Activated naive CD4-positive, alpha-beta T cell (primary cell): ENCODE measurements around the gene NT5M.
A peak's percentile ranks its signal among the peaks of the same experiment; 100 is the strongest.
"Not testable (repeated sequence)": the region's sequence is repeated elsewhere in the genome, so short reads cannot be mapped to it uniquely, and the experiment has no call there.

Source experiments
- DNase-seq, 4 experiments: peaks; one replicate each; lab custom pipeline; 2025; lab: John Stamatoyannopoulos, UW

The NT5M gene

DNA sequence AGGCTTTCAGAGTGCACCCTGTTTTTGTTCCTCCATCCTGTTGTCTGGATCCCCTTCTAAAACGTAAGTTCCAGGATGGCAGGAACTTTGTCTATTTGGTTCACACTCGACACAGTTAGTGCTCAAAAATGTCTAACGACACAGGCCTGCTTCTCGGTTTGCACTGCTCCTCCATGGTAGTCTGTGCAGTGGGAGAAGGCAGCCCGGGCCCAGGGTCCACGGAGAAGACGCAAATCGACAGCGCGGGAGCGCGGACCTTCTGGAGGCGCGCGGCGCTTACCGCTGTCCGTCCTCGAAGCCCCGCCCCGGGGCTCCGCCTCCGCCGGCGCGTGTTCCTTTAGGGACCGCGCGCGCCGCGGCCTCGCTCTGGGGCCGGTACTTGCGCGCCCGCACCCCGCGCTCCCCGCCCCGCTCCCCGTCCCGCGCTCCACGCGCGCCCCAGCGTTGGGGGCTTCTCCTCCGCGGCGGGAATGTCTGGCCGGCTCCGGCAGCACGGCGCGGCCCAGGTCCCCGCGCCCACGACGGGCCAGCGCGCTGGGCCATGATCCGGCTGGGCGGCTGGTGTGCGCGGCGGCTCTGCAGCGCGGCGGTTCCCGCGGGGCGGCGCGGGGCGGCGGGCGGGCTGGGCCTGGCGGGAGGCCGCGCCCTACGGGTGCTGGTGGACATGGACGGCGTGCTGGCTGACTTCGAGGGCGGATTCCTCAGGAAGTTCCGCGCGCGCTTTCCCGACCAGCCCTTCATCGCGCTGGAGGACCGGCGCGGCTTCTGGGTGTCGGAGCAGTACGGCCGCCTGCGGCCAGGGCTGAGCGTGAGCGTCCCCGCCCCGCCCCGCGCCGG lies at the start of gene NT5M:
Gene NT5M (plus strand): TSS at position 364 of the 837 bp plus-strand sequence. CDS start 178 bp downstream, at position 542.
- peak in 3 of 4 experiments; percentile 23 to 52 (median 32) for DNase-seq

DNA sequence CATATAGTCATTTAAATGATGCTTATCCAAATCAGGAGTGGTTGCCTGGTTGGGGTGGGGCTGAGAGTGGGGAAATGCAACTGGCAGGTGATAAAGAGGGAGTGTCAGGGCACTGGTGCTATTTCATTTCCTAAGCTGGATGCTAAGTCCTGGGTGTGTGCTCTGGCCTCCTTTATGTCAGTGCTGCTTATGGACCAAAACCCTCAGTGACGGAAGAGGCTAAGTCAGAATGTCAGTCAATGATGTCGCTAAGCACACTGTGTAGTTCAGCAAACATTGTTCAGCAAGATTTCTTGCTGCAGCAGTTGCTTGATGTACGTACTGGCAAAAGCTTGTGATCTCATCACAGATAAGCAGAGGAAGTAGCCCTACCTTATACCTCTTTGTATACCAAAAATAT lies 49.8 kb upstream of the NT5M start:
- no peak for DNase-seq

DNA sequence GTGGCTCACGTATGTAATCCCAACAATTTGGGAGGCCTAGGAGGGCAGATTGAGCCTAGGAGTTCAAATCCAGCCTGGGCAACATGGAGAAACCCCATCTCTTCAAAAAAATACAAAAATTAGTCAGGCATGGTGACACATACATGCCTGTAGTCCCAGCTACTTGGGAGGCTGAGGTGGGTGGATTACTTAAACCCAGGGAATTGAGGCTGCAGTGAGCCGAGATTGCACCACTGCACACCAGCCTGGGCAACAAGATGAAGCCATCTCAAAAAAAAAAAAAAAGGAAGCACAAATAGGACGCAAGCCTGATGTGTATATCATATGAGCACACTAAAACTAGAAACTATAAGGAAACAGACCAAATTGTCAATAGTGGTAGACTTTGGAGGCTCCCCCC lies 49.1 kb upstream of the NT5M start:
- DNase-seq: no peak

DNA sequence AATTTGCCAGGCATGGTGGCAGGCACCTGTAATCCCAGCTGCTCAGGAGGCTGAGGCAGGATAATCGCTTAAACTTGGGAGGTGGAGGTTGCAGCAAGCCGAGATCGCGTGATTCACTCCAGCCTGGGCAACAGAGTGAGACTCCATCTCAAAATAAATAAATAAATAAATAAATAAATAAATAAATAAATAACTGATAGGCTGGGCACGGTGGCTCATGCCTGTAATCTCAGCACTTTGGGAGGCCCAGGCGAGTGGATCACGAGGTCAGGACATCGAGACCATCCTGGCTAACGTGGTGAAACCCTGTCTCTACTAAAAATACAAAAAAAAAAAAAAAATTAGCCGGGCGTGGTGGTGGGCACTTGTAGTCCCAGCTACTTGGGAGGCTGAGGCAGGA lies 47.5 kb upstream of the NT5M start:
- DNase-seq: not testable (repeated sequence)

DNA sequence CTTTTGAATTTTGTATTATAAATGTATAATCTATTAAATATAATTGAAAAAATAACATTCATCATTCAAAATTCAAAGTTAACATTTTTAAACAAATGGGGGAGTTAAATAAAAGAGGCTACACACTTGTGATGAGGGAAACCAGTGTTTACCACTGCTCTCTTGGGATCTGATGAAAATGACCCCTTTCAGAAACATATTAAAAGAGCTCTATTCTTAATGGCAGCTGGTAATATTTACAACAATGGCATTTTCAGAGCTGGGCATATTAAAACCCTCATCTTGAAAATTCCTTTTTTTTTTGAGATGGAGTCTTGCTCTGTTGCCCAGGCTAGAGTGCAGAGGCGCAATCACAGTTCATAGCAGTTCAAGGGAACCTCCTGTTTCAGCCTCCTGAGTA lies 46.9 kb upstream of the NT5M start:
- DNase-seq: no peak

DNA sequence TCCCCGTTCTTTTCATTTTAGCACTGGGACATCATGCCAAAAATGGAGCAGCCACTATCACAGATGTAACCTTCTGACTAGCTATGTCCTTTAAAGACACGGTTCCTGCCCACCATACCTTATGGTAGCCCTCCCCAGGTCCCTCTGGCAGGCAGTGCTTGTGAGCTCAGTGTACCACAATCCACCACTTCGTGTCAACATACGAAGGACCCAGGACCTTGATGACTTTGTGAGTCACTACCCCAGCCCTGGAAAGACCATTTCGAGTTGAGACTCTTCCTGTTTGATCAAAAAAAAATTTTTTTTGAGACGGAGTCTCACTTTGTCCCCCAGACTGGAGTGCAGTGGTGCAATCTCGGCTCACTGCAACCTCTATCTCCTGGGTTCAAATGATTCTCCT lies 45.2 kb upstream of the NT5M start:
- DNase-seq: no peak

DNA sequence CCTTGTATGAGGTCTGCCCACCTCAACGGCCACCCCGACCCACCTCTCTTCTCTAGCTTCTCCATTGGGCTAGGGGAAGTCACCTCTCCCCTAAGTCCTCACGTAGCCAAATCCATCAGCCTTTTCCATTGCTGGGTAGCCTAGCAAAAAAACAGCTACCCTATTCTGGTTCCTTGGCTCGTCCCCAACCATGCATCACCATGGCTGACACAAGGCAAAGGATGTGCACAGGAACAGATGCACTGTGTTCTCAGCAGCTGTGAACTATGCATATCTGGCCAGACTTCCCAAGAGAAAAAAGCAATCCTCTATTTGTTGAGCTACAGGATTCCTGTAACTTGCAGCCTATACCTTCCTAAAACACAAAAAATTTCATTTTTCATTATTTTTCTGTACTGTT lies 44.2 kb upstream of the NT5M start:
- no peak for DNase-seq

DNA sequence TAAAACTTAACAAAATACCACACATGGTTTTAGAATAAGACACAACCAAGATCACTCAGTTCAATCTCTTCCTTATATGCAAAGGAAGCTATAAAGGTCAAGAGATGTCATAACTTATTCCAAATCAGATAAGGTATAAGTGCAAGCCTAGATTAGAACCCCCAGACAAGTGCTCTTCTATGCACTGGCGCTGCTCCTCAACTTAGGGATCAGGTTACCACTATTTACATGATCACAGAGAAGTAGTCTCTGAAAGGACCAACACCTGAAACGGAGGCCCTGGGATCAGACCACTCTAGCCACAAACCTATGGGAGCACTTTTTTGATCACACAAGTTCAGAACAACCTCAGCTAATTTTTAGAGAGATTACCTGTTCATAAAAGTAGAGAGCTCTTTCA lies 38.7 kb upstream of the NT5M start:
- no peak for DNase-seq

DNA sequence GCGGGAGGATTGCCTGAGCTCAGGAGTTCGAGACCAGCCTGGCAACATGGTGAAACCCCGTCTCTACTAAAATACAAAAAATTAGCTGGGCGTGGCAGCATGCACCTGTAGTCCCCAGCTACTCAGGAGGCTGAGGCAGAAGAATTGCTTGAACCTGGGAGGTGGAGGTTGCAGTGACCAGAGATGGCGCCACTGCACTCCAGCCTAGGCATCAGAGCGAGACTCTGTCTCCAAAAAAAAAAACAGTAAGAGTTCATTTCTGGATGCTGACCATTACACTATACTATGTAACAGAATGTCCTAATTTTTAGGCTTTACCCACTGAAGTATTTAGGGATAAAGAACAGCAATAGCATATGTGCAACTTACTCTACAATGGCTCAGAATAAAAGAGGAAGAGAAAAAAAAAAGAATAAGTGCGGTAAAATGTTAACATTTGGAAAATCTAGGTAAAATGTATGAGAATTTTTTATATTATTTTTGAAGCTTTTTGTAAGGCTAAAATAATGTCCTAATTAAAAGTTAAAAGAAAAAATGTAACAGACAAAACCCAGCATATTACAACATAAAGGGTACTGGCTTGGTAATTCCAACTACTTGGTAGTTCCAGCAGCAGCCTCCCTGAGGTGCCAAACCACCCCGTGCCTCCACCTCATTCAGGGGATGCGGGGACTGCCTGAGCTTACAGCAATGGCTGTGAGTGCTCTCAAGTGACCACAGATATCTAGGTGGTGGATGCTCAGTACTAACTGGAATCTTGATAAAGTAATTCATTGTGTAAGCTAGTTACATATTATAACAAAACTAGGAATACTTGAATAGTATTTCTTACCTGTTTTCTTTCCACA lies 33.0 kb upstream of the NT5M start:
- DNase-seq: peak in 1 of 4 experiments; percentile 3

DNA sequence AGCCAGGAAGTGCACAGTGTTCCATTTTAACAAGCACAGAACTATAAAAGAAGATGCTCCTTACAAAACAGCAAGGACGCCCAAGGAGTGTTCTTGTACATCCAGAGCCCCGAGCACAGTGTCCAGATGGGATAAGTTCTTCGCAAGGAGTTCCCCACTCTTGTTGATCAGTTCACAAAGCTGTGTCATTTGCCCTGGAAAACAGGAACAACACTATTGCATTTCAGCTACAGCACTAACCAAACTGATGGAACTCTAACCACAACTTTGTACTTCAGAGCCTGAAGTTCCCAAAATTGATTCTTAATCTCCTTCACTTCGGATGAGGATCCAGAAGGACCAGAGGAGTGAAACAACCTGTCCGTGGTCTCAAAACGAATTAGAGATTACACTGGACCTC lies 27.2 kb upstream of the NT5M start:
- no peak for DNase-seq

DNA sequence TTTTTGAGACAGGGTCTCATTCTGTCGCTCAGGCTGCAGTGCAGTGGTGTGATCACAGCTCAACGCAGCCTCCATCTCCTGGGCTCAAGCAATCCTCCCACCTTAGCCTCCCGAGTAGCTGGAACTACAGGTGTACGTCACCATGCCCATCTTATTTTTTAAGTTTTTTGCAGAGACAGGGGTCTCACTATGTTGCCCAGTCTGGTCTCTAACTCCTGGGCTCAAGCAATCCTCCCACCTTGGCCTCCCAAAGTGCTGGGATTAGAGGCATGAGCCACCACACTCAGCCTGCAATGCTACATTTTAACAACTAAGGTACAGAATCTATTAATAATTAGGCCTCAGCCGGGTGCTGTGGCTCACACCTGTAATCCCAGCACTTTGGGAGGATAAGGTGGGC lies 25.7 kb upstream of the NT5M start:
- not testable (repeated sequence) for DNase-seq

DNA sequence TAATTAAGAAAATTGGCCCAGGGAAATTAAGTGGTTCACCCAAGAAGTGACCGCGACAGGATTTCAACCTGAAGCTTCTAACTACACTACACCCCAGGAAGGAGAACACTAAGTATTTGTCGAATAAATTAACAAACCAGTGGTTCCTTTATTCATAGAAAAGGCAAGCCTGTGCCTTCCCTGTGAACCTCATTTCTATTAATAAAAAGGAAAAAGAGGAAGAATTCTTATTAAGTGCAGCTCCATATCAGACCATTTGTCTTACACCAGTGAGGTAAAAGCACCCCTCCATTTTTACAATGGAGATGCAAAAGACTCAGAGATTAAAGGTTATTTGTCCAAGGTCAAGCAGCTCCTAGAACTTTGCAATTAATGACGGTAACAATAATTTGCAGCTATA lies 23.9 kb upstream of the NT5M start:
- DNase-seq: no peak

DNA sequence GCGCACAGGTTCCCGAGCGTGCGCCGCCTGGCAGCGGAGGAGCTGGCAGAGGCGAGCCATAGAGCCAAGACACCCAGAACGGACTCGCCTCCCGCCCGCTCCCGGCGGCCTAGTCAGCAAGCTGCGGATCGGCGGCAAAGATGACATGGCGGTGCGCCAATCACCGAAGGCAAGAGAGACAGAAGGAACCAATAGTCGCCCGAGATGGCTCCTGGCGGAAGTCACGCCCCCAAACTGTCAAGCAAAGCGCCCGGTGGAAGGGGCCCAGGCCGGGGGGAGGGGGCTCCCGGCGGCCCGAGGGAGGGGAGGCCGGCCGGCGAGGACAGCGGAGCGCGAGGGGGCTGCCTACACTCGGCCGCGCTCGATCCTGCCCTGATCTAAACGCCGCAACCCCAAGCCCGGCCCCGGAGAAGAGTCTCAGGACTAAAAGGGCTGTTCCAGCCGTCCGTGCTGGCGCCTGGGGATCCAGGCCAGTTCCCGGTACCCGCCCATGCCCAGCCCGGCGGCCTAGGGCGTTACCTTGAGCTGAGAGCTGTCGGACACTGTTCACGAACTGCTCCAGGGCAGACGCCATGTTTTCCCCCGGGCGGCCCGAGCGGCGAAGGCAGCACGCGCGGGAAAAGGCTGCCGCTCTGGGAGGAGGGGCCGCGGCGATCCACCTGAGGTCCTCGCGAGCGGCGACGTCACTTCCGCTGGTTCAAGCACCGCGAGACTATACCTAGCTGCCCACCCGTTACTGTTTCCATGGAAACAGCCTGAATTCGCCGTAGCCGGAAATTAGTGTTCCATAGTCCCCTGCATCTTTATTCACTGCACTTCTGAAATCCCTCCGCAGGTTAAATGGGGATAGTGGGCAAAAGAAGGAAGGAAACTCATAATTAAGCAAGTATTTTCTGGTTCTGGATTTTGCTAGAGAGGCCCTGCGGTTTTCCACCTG lies 22.3 kb upstream of the NT5M start, which contains the start of gene COPS3:
Gene COPS3 (minus strand): TSS at position 634 of the 937 bp plus-strand sequence. CDS start 60 bp downstream, at position 574.
- peak; percentile 86 to 93 (median 89) for DNase-seq

DNA sequence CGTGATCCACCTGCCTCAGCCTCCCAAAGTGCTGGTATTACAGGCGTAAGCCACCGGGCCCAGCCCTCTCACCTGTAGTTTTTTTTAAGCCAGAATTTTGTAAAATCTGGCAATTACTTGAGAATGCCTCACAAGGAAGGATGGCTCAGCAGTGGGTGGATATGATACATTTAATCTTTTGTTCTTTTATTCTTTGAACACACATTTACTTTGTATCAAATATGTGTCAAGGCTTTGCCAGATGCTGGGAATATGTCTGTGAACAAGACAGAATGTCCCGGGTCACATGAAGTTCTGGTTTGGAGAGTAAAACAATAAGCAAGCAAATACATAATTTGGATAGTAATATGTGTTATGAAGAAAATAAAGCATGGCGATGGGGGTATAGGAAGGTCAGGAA lies 17.2 kb upstream of the NT5M start:
- DNase-seq: no peak

DNA sequence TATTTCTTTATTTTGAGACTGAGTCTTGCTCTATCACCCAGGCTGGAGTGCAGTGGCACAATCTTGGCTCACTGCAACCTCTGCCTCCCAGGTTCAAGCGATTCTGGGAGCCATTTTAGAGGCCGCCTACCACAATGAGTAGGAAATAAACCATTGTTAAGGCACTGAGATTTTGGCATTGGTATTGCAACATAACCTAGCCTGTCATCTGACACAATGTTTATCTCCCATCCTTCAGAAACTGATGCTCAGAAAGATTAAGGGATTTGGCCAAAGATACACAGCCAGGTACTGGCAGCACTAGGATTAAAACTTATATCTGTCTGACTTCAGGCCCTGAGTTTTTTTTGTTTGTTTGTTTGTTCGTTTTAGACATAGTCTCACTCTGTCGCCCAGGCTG lies 14.1 kb upstream of the NT5M start:
- DNase-seq: no peak

DNA sequence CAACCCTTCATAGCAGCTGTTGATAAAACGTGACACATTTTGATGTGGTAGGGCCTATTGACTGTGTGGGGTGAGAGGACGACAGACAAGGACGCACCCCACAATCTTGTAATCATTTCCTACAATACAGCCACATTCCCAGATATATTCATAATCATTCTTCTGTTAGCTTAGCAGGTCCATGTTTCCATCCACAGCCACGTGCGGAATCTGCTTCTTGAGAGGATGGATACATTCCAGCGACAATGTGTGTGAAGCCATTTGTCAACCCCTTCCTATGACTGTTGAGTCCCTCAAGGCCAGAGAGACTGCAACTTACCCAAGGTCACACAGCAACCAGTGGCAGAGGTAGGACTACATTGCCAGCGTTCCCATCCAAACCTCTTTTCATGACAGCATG lies 13.5 kb upstream of the NT5M start:
- DNase-seq: no peak

DNA sequence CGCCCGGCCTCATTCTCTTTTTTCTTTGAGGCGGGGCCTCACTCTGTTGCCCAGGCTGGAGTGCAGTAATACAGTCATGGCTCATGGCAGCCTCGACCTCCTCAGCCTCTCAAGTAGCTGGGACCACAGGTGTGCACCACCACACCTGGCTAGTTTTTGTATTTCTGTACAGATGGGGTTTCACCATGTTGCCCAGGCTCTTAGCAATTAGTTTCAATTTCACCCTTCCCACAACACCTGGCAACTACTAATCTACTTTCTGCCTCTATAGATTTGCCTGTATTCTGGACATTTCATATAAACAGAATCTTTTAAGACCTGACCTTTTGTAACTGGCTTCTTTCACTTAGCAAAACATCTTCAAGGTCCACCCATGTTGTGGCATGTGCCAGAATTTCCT lies 8.0 kb upstream of the NT5M start:
- no peak for DNase-seq

DNA sequence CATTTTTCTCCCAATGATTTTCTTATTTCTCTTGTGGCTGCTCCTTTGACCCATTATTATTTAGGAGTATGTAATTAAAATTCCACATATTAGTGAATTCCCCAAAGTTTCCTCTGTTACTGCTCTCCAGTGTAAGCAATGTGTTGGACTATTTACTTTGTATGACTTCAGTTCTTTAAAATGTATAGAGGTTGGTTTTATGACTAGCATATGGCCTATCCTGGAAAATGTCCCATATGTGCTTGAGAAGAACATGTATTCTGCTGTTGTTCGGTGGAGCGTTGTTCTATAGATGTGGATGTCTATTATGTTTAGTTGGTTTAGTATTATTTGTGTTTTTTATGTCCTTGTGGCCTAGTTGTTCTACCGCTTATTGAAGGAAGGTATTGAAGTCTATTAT lies 6.0 kb upstream of the NT5M start:
- DNase-seq: no peak

DNA sequence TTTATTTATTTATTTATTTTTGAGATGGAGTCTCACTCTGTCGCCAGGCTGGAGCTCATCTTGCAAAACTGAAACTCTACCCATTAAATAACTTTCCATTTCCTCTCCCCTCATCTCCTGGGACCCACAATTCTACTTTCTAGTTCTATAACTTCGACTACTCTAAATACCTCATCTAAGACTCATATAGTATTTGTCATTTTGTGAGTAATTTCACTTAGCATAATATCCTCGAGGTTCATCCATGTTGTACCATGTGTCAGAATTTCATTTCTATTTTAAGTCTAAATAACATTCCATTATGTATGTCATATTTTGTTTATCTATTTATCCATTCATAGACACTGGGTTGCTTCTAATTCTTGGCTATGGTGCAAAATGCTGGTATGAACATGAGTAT lies 5.1 kb upstream of the NT5M start:
- no peak for DNase-seq

DNA sequence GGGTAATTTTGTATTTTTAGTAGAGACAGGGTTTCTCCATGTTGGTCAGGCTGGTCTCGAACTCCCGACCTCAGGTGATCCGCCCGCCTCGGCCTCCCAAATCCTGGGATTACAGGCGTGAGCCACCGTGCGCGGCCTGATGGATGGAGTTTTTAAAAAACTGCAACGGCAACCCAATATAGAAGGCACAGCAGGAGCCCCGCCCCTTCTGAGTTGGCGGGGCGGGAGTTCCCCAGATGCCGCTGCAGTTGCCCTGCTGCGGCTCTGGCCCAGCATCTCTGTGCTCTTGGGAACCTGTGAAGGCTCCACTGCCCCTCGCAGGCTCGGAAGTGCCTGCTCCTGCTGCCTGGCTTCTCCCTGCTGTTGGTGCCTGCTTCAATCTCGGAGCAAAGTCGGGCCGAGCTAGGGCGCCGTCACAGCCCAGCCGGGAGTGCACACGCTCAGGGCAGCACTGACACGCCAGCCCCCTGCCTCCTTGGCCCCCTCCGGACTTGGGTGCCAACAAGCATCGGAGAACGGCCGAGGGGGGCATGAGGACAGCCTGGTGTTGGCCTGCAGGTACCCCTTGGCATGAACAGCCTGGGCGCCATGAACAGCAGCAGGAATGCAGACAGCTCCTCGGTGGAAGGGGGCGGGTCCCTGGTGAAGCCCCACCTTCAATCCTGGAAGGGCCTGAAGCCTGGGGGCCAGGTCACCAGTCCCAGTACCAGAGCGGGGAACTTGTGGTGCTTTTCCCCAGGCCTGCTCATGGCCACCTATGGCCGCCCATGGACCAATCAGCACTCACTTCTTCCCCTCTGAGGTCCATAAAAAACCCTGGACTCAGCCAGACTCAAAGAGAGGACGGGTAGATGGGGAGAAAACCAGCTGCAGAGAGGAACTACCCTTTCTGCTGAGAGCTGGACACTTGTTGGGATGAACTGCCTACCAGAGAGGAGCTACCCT lies 2.3 kb upstream of the NT5M start:
- peak in 3 of 4 experiments; percentile 5 to 47 (median 21) for DNase-seq

DNA sequence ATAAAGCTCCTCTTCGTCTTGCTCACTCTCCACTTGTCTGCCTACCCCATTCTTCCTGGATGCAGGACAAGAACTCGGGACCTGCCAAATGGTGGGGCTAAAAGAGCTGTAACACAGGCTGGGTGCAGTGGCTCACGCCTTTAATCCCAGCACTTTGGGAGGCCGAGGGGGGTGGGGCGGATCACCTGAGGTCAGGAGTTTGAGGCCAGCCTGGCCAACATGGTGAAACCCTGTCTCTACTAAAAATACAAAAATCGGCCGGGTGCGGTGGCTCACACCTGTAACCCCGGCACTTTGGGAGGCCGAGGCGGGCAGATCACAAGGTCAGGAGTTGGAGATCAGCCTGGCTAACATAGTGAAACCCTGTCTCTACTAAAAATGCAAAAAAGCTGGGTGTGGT lies 1.5 kb upstream of the NT5M start:
- not testable (repeated sequence) for DNase-seq
